ENCODE measurements around the gene STARD10.
A peak's percentile ranks its signal among the peaks of the same experiment; 100 is the strongest.

The STARD10 gene

DNA sequence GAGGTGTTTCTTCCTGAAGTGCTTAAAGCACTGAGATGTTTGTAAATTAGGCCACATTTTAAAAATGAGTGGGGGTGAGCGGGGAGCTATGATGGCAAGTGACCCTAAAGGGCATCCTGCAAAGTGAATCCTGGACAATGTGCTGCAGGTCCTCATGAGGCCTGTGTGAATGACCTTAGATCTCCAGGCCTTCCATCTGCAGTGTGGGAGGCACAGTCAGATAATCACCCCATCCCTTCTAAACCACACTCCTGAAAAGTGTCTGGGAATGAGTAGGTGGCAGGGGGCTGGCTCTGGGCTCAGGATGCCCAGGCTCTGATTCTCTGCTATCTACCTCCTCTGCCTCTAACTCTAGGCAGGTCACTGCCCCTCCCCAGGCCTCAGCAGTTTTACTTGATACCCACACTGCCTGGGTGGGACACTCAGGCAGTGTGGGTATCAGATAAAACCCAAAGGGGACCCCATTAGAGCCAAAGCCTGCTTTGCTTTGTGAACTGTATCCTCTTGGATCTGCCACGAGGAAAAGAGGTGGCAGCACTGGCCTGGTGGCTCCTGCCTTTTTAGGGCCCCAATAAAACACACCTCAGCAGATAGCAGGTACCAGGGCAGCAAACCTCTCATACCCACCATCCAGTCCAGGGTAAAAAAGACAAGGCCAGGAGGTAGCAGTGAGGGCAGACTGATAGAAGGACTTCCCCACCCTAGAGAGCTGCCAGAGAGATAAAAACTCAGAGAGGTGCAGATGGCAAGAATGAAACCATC is 10.5 kb downstream of the STARD10 start:
- DNase-seq (ENCODE audit: low read depth): no peak
- TF ChIP-seq, protein P1, sequence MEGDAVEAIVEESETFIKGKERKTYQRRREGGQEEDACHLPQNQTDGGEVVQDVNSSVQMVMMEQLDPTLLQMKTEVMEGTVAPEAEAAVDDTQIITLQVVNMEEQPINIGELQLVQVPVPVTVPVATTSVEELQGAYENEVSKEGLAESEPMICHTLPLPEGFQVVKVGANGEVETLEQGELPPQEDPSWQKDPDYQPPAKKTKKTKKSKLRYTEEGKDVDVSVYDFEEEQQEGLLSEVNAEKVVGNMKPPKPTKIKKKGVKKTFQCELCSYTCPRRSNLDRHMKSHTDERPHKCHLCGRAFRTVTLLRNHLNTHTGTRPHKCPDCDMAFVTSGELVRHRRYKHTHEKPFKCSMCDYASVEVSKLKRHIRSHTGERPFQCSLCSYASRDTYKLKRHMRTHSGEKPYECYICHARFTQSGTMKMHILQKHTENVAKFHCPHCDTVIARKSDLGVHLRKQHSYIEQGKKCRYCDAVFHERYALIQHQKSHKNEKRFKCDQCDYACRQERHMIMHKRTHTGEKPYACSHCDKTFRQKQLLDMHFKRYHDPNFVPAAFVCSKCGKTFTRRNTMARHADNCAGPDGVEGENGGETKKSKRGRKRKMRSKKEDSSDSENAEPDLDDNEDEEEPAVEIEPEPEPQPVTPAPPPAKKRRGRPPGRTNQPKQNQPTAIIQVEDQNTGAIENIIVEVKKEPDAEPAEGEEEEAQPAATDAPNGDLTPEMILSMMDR (IDR thresholded peaks at IDR 0.05; ENCODE audit: control insufficient read depth, insufficient read depth, low read depth, low read length, missing control alignments): no peak
- no peak overlapping the region for H3K4me3 ChIP-seq (ENCODE audit: control insufficient read depth, low read depth, low read length)

DNA sequence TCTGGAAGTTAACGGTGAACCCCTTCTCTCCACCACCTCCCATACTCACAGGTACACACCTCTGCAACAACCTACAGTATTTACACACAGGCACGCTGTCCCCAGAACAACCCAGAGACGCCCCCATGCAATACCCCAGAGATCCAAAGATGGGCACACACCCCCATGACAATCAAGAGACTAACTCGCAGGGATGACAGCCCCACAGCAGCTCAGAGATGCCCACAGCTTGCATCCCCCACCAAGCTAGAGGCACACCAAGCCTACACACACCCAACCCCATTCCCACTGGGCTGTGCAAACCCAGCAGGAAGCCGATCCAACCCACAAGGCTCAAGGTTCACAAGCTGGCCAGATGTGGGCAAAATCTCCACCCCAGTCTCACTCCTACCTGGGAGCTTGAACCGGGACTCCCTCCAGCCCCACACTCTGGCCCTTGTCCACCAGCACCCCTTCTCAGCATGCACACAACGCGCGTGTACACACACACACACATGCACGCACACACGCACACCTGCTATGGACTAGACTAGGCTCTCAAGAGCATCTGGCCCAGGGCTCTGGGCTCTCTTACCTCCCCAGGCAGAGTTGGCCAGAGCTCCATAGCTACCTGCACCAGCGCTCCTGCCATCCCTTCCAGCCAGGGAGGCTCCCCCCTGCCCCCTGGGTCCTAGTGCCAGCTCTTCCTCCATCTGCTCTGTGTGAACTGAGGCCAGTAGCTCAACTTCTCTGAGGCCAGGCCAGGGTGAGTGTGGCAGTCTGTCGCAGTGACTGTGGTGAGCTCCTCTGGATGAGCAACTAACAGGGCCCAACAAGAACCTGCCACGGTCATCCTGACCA is 11.5 kb downstream of the STARD10 start:
- TF ChIP-seq, protein P1 (IDR thresholded peaks at IDR 0.05; ENCODE audit: control insufficient read depth, insufficient read depth, low read depth, low read length, missing control alignments): no peak
- no peak for DNase-seq (ENCODE audit: low read depth)
- peak overlapping the region; percentile 16 for H3K4me3 ChIP-seq (ENCODE audit: control insufficient read depth, low read depth, low read length)

DNA sequence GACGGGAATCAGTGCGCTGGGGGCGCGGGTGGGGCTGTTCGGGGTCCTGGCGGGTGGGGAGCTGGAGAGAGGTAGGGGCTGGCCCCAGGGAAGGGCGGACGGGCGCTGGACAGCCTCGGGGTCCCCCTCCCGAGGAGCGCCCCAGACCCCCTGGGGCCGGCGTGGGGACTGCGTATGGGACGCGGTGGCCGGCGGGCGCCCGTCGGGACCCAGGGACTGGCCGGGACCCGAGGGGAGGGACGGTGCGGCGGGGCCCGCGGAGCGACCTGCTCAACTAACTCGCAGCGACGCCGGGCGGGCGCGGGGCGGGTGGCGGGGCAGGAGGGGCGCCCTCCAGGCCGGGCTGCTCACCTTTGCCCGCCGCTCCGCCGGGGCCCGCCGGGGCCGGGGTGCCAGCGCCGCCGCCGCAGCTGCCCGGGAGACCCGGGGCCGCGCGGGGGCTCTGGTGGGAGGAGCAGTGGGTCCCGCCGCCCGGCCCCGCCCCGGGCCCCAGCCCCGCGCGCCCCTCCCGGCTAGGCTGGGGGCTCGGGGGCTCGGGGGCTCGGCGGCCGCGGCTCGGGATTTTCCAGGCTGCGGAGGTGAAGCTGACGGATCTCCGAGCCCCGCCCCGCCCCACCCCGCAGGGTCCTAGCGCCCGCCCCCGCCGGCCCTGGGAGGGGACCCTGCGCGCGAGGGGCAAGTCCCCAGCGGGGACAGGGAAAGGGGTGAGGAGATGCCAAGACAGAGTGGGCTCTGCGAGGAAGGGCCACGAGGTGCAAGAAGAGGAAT is 12.3 kb downstream of the STARD10 start:
- DNase-seq (ENCODE audit: low read depth): no peak
- TF ChIP-seq, protein P1 (IDR thresholded peaks at IDR 0.05; ENCODE audit: control insufficient read depth, insufficient read depth, low read depth, low read length, missing control alignments): no peak
- peak overlapping the region; percentile 45 for H3K4me3 ChIP-seq (ENCODE audit: control insufficient read depth, low read depth, low read length)

DNA sequence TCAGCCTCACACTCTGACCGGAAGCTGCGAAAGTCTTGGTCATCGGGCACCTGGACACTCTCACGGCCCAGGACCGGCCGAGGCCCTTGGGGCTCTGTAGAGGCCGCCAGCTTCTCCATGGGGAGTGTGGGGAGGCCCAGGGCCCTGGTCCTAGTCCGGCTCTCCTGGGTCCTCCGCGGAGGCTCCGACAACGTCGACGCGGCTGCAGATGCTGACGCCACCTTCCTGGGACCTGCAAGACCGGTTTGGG is 12.9 kb downstream of the STARD10 start:
- TF ChIP-seq, protein P1 (IDR thresholded peaks at IDR 0.05; ENCODE audit: control insufficient read depth, insufficient read depth, low read depth, low read length, missing control alignments): no peak
- peak overlapping the region; percentile 45 for H3K4me3 ChIP-seq (ENCODE audit: control insufficient read depth, low read depth, low read length)
- no peak for DNase-seq (ENCODE audit: low read depth)

DNA sequence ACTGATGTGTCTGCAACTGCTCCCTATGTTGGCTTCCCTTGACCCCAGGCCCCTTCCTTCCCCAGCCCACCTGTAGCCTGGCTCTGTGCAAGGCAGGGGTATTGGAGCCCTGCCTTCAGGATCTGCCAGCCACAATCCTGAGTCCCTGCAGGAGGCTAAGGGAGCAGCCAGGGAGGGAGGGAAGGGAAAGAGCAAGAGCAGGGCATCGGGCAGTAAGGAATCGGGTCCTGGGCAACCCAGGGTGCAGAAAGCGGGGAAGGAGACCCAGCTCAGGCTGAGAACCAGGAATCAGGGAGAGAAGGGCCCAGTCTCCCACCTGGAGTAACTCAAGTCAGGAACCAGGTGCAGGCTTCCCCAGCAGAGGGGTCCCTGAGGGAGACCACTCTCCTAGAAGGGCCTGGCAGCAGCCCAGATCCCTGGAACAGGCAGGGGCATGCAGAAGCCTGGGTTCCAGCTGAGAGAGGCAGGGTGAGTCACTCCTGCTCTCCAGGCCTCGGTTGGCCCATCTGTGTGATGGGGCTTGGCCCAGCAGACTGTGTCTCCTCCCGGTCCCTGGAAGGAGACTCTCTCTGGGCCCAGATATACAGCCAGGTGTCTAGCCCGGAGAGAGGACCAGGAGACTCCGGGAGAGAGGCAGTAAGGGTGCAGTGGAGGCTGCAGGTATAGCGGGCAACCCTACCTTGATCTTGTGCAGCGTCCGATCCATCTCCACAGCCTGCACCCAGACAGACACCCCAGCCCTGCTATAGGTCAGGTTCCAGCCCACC is 13.4 kb downstream of the STARD10 start:
- TF ChIP-seq, protein P1 (IDR thresholded peaks at IDR 0.05; ENCODE audit: control insufficient read depth, insufficient read depth, low read depth, low read length, missing control alignments): no peak
- DNase-seq (ENCODE audit: low read depth): no peak
- H3K4me3 ChIP-seq (ENCODE audit: control insufficient read depth, low read depth, low read length): peak overlapping the region; percentile 45
